SU-DHL-6 (cell line): ENCODE measurements around the gene TMEM119.

Experiments
- EZH2phosphoT487 ChIP-seq: fragments of 200-600 bp; sonication (generic), shearing (Covaris generic); conservative IDR thresholded peaks from 2 replicates; pipeline ENCODE4 v1.6.1; 2018; ENCODE audit warnings: mild to moderate bottlenecking, antibody characterized with exemption, low read length, moderate library complexity, mixed read lengths
- TF ChIP-seq, protein P1 (sequence below): fragments of 200-600 bp; sonication (generic); IDR thresholded peaks from one replicate; pipeline ENCODE4 v1.5.1; 2017; ENCODE audit warnings: antibody characterized with exemption, mild to moderate bottlenecking, low read length, moderate library complexity; ENCODE audit not compliant: insufficient read depth, poor library complexity, severe bottlenecking

- TF ChIP-seq, protein P1, sequence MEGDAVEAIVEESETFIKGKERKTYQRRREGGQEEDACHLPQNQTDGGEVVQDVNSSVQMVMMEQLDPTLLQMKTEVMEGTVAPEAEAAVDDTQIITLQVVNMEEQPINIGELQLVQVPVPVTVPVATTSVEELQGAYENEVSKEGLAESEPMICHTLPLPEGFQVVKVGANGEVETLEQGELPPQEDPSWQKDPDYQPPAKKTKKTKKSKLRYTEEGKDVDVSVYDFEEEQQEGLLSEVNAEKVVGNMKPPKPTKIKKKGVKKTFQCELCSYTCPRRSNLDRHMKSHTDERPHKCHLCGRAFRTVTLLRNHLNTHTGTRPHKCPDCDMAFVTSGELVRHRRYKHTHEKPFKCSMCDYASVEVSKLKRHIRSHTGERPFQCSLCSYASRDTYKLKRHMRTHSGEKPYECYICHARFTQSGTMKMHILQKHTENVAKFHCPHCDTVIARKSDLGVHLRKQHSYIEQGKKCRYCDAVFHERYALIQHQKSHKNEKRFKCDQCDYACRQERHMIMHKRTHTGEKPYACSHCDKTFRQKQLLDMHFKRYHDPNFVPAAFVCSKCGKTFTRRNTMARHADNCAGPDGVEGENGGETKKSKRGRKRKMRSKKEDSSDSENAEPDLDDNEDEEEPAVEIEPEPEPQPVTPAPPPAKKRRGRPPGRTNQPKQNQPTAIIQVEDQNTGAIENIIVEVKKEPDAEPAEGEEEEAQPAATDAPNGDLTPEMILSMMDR, result no peak
- TF ChIP-seq EZH2phosphoT487, result no peak
Measured at GRCh38 chr12:108543652-108544051, 54.2 kb downstream of the TMEM119 start.
